ENCODE measurements around the gene GALM.

The GALM gene

DNA sequence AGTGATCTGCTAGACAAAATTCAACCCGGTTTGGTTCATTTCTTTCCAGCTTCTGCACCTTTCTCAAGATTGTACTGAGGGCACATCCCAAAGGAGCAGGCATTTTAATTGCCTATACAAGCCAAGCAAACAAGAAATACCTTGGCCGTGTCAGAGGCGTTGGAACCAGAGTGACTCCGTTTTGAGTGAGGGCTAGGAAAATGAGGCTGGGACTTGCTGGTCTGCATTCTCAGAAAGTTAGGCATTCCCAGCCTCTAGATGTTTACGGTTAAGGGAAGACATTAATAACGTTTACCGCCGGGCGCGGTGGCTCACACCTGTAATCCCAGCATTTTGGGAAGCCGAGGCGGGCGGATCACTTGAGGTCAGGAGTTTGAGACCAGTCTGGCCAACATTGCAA is 110.6 kb downstream of the GALM start:
- Histone ChIP-seq H3K27ac (no peak overlapping the region), H3K4me1 (peaks cover 3% of the 10 kb centered on the region), H3K9ac (no peak overlapping the region), H2AFZ (no peak overlapping the region), H3K27me3 (ENCODE audit: control insufficient read depth, insufficient read depth, low read length) (no peaks in the 10 kb centered on the region), H3K79me2 (no peaks in the 10 kb centered on the region), H3K36me3 (ENCODE audit: control insufficient read depth, insufficient read depth, low read length) (no peaks in the 10 kb centered on the region), H3K4me2 (ENCODE audit: low read length) (no peak overlapping the region), H3K4me3 (ENCODE audit: low read depth, low read length) (no peak overlapping the region), H3K9me3 (ENCODE audit: control insufficient read depth, low read length) (no peaks in the 10 kb centered on the region)
- TF ChIP-seq, protein P1, sequence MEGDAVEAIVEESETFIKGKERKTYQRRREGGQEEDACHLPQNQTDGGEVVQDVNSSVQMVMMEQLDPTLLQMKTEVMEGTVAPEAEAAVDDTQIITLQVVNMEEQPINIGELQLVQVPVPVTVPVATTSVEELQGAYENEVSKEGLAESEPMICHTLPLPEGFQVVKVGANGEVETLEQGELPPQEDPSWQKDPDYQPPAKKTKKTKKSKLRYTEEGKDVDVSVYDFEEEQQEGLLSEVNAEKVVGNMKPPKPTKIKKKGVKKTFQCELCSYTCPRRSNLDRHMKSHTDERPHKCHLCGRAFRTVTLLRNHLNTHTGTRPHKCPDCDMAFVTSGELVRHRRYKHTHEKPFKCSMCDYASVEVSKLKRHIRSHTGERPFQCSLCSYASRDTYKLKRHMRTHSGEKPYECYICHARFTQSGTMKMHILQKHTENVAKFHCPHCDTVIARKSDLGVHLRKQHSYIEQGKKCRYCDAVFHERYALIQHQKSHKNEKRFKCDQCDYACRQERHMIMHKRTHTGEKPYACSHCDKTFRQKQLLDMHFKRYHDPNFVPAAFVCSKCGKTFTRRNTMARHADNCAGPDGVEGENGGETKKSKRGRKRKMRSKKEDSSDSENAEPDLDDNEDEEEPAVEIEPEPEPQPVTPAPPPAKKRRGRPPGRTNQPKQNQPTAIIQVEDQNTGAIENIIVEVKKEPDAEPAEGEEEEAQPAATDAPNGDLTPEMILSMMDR (IDR thresholded peaks at IDR 0.05): no peak

DNA sequence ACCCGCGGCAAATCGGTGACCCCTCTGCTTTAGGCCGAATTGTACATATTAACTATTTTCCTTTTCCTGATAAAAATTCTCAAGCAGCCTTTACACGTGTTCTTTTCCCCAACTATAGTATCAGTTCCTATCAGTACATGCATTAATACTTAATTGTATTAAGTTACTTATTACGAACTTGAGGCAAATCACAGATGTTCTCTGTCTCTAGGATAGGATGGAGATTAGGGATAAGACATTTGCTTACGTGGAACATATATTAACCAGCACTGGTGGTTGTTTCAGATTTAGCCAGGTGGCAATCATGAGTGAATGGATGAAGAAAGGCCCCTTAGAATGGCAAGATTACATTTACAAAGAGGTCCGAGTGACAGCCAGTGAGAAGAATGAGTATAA is 112.8 kb downstream of the GALM start:
- Histone ChIP-seq H3K9me3 (ENCODE audit: control insufficient read depth, low read length) (no peaks in the 10 kb centered on the region), H3K27me3 (ENCODE audit: control insufficient read depth, insufficient read depth, low read length) (no peaks in the 10 kb centered on the region), H3K36me3 (ENCODE audit: control insufficient read depth, insufficient read depth, low read length) (no peaks in the 10 kb centered on the region), H3K4me1 (peaks cover 3% of the 10 kb centered on the region), H3K4me3 (ENCODE audit: low read depth, low read length) (peak overlapping the region; percentile 99), H3K9ac (no peak overlapping the region), H3K79me2 (no peaks in the 10 kb centered on the region), H3K27ac (no peak overlapping the region), H2AFZ (peak overlapping the region; percentile 93), H3K4me2 (ENCODE audit: low read length) (peak overlapping the region; percentile 99)
- TF ChIP-seq, protein P1 (IDR thresholded peaks at IDR 0.05): no peak

DNA sequence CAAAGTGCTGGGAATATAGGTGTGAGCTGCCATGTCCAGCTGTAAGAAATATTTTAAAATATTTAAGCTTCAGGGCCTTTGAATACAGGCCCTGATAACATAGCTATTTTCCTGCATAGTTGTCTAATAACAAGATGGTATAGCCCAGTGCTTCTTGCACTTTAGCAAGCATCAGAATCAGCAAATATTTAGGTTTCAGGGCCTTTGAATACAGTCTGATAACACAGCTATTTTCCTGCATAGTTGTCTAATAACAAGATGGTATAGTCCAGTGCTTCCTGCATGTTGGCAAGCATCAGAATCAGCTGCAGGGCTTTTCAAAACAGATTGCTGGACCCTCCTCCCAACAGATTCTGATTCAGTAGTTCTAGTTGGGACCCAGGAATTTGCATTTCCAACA is 117.7 kb downstream of the GALM start:
- H3K27me3 ChIP-seq (ENCODE audit: control insufficient read depth, insufficient read depth, low read length): no peaks in the 10 kb centered on the region
- H3K4me1 ChIP-seq: peaks cover 3% of the 10 kb centered on the region
- no peaks in the 10 kb centered on the region for H3K79me2 ChIP-seq
- no peak overlapping the region for H3K4me3 ChIP-seq (ENCODE audit: low read depth, low read length)
- no peak overlapping the region for H3K27ac ChIP-seq
- no peaks in the 10 kb centered on the region for H3K36me3 ChIP-seq (ENCODE audit: control insufficient read depth, insufficient read depth, low read length)
- TF ChIP-seq, protein P1 (IDR thresholded peaks at IDR 0.05): no peak
- no peaks in the 10 kb centered on the region for H3K9me3 ChIP-seq (ENCODE audit: control insufficient read depth, low read length)
- no peak overlapping the region for H3K4me2 ChIP-seq (ENCODE audit: low read length)
- H3K9ac ChIP-seq: no peak overlapping the region
- no peak overlapping the region for H2AFZ ChIP-seq

All from parathyroid adenoma (tissue), 2 donors.